H1 (cell line): ENCODE results near the gene TAS1R1. TPM values are rescaled to one million over a fixed set of nuclear protein-coding genes. Genes with fewer than 3 reads are reported as not detected.

Source experiments
- CTCF ChIA-PET: fragments of 300-600 bp; sonication (Branson Sonifier 250); formaldehyde crosslinking; loops from one replicate; lab custom pipeline; 2021; ENCODE audit not compliant: partially characterized antibody; lab: Charles Lee
- POLR2A ChIA-PET: fragments of 300-600 bp; sonication (Branson Sonifier 250); formaldehyde crosslinking; loops from one replicate; lab custom pipeline; 2021; ENCODE audit warnings: inconsistent platforms; ENCODE audit not compliant: partially characterized antibody; lab: Charles Lee
- DNase-seq, 2 experiments: peaks; one replicate each; pipeline versions ENCODE4 v3.0.0 to v3.0.0-alpha.2; 2010 to 2022; ENCODE audit warnings: low spot score in 2 of 2, low read depth in 1 of 2, mixed read lengths in 1 of 2
- FAIRE-seq: peaks from 2 replicates; lab custom pipeline; 2011; peaks lifted over from hg19 to GRCh38; lab: Jason Lieb, UNC
- H2AFZ ChIP-seq: 2 replicates; pipeline ENCODE4 v1.8.1; 2012; ENCODE audit warnings: low read length, inconsistent platforms
- H2AK5ac ChIP-seq: 2 replicates; pipeline ENCODE4 v1.6.1; 2013; ENCODE audit warnings: low read depth, low read length
- H2BK120ac ChIP-seq: replicated peaks from 2 replicates; pipeline ENCODE3; 2013; ENCODE audit warnings: low read depth, low read length, inconsistent platforms
- H2BK12ac ChIP-seq: 2 replicates; pipeline ENCODE4 v1.6.1; 2013; ENCODE audit warnings: low read depth, low read length
- H2BK15ac ChIP-seq: 2 replicates; pipeline ENCODE4 v1.6.1; 2013; ENCODE audit warnings: low read length
- H2BK20ac ChIP-seq: 2 replicates; pipeline ENCODE4 v1.6.1; 2013; ENCODE audit warnings: low read length
- H2BK5ac ChIP-seq: 2 replicates; pipeline ENCODE4 v1.6.1; 2013; ENCODE audit warnings: low read depth, low read length
- H3K14ac ChIP-seq: 2 replicates; pipeline ENCODE4 v1.6.1; 2013; ENCODE audit warnings: inconsistent platforms; ENCODE audit not compliant: insufficient read length
- H3K18ac ChIP-seq: 2 replicates; pipeline ENCODE4 v1.6.1; 2013; ENCODE audit warnings: low read length; ENCODE audit errors: extremely low read depth
- H3K23ac ChIP-seq: 2 replicates; pipeline ENCODE4 v1.6.1; 2013; ENCODE audit warnings: inconsistent platforms; ENCODE audit not compliant: insufficient read length
- H3K23me2 ChIP-seq: 2 replicates; pipeline ENCODE4 v1.6.1; 2013; ENCODE audit warnings: low read depth, low read length
- H3K27ac ChIP-seq: 2 replicates; pipeline ENCODE4 v1.6.1; 2011; ENCODE audit warnings: low read depth, low read length, inconsistent platforms
- H3K27me3 ChIP-seq, 4 experiments: replicated peaks in 1 of 4; 1 replicate in 1 of 4; 2 replicates in 3 of 4; pipeline versions ENCODE4 v1.6.1 to v1.8.1; 2011 to 2013; ENCODE audit warnings: low read length in 3 of 4, mild to moderate bottlenecking in 3 of 4, inconsistent platforms in 2 of 4, mixed read lengths in 2 of 4, moderate library complexity in 1 of 4; ENCODE audit not compliant: control insufficient read depth in 3 of 4, insufficient read depth in 3 of 4; ENCODE audit errors: extremely low read depth in 1 of 4
- H3K36me3 ChIP-seq, 4 experiments: 2 replicates each; pipeline versions ENCODE4 v1.6.1 to v1.8.1; 2011 to 2013; ENCODE audit warnings: mild to moderate bottlenecking in 4 of 4, low read length in 3 of 4, moderate library complexity in 2 of 4, control low read depth in 1 of 4, inconsistent platforms in 1 of 4; ENCODE audit not compliant: insufficient read depth in 4 of 4, control insufficient read depth in 2 of 4
- H3K4ac ChIP-seq: replicated peaks from 2 replicates; pipeline ENCODE3; 2013; ENCODE audit warnings: low read length, low read depth, mixed read lengths, inconsistent platforms; ENCODE audit not compliant: insufficient read length
- H3K4me1 ChIP-seq, 4 experiments: replicated peaks in 1 of 4; 1 replicate in 1 of 4; 2 replicates in 3 of 4; pipeline versions ENCODE4 v1.6.1 to v1.8.1; 2011 to 2013; ENCODE audit warnings: low read length in 3 of 4, inconsistent platforms in 2 of 4, mixed read lengths in 1 of 4; ENCODE audit not compliant: insufficient read depth in 4 of 4, control insufficient read depth in 3 of 4
- H3K4me2 ChIP-seq, 2 experiments: 2 replicates each; pipeline versions ENCODE4 v1.6.1 to v1.8.1; 2011 to 2013; ENCODE audit warnings: low read depth in 2 of 2, low read length in 2 of 2, control low read depth in 1 of 2, inconsistent platforms in 1 of 2, mild to moderate bottlenecking in 1 of 2; ENCODE audit not compliant: insufficient read depth in 1 of 2
- H3K4me3 ChIP-seq, 4 experiments: fragments of 200-600, 300-600 bp in 1 of 4; sonication (generic), shearing (Covaris generic), sonication (Bioruptor Twin) in 1 of 4; 2 replicates each; pipeline versions ENCODE4 v1.5.1 to v1.8.1; 2011 to 2016; ENCODE audit warnings: low read length in 4 of 4, low read depth in 3 of 4, control low read depth in 2 of 4, inconsistent platforms in 2 of 4, mild to moderate bottlenecking in 2 of 4, mixed read lengths in 1 of 4, moderate library complexity in 1 of 4; ENCODE audit not compliant: insufficient read depth in 2 of 4; ENCODE audit errors: extremely low read depth in 1 of 4
- H3K56ac ChIP-seq: replicated peaks from 2 replicates; pipeline ENCODE3; 2013; ENCODE audit warnings: low read depth, mild to moderate bottlenecking, mixed read lengths, low read length, inconsistent platforms; ENCODE audit not compliant: insufficient read length
- H3K79me1 ChIP-seq: 2 replicates; pipeline ENCODE4 v1.6.1; 2013; ENCODE audit warnings: low read depth, low read length, control low read depth
- H3K79me2 ChIP-seq, 2 experiments: 2 replicates each; pipeline versions ENCODE4 v1.6.1 to v1.8.1; 2012 to 2013; ENCODE audit warnings: low read length in 2 of 2, mild to moderate bottlenecking in 2 of 2, inconsistent platforms in 1 of 2; ENCODE audit not compliant: insufficient read depth in 2 of 2, control insufficient read depth in 1 of 2
- H3K9ac ChIP-seq, 4 experiments: replicated peaks in 1 of 4; 1 replicate in 1 of 4; 2 replicates in 3 of 4; pipeline versions ENCODE4 v1.6.1 to v1.8.1; 2011 to 2013; ENCODE audit warnings: low read depth in 3 of 4, low read length in 3 of 4, control low read depth in 2 of 4, mild to moderate bottlenecking in 2 of 4, moderate library complexity in 2 of 4, inconsistent platforms in 1 of 4; ENCODE audit errors: extremely low read depth in 1 of 4
- H3K9me3 ChIP-seq, 2 experiments: 2 replicates each; pipeline versions ENCODE4 v1.6.1 to v1.8.1; 2012 to 2013; ENCODE audit warnings: mild to moderate bottlenecking in 2 of 2, moderate library complexity in 2 of 2, control low read depth in 1 of 2, inconsistent platforms in 1 of 2, low read depth in 1 of 2, low read length in 1 of 2, mixed read lengths in 1 of 2; ENCODE audit not compliant: insufficient read depth in 2 of 2
- H4K20me1 ChIP-seq, 2 experiments: replicated peaks in 1 of 2; 2 replicates each; pipeline versions ENCODE3 to v1.8.1; 2011 to 2013; ENCODE audit warnings: inconsistent platforms in 2 of 2, low read length in 2 of 2, mild to moderate bottlenecking in 1 of 2; ENCODE audit not compliant: insufficient read depth in 2 of 2, control insufficient read depth in 1 of 2
- H4K5ac ChIP-seq: 2 replicates; pipeline ENCODE4 v1.6.1; 2013; ENCODE audit warnings: low read length, low read depth, mixed read lengths, inconsistent platforms; ENCODE audit not compliant: insufficient read length
- H4K8ac ChIP-seq: 2 replicates; pipeline ENCODE4 v1.8.0; 2013; ENCODE audit warnings: mild to moderate bottlenecking, moderate library complexity, low read length, inconsistent platforms; ENCODE audit not compliant: insufficient read depth; ENCODE audit errors: extremely low read depth
- H4K91ac ChIP-seq: replicated peaks from 2 replicates; pipeline ENCODE3; 2013; ENCODE audit warnings: low read length, mixed read lengths, inconsistent platforms; ENCODE audit not compliant: insufficient read length
- ASH2L ChIP-seq: fragments of 200-600, 300-600 bp; sonication (generic); IDR thresholded peaks from one replicate; pipeline ENCODE4 v1.7.1; 2017; ENCODE audit warnings: low read length
- BRCA1 ChIP-seq: IDR thresholded peaks from 2 replicates; pipeline ENCODE4 v1.6.1; 2012; ENCODE audit warnings: low read depth, low read length, improper control_type of control experiment
- CBX5 ChIP-seq: fragments of 300-800, 300-1000 bp; sonication (generic); IDR thresholded peaks from 2 replicates; pipeline ENCODE4 v1.7.1; 2016; ENCODE audit warnings: antibody characterized with exemption, low read length, low read depth
- CBX8 ChIP-seq: fragments of 300-800, 300-1000 bp; sonication (generic); IDR thresholded peaks from 2 replicates; pipeline ENCODE4 v1.7.1; 2016; ENCODE audit warnings: low read depth, low read length, borderline replicate concordance
- E2F6 ChIP-seq: IDR thresholded peaks from 2 replicates; pipeline ENCODE4 v1.6.1; 2012; ENCODE audit warnings: inconsistent platforms
- JUND ChIP-seq: IDR thresholded peaks from 2 replicates; pipeline ENCODE4 v1.6.1; 2011; ENCODE audit warnings: mild to moderate bottlenecking, improper control_type of control experiment, low read length
- KDM4A ChIP-seq: IDR thresholded peaks from one replicate; pipeline ENCODE4 v1.7.1; 2012; ENCODE audit warnings: low read depth, mild to moderate bottlenecking, moderate library complexity, low read length, inconsistent platforms; ENCODE audit not compliant: severe bottlenecking
- MAFK ChIP-seq: IDR thresholded peaks from 2 replicates; pipeline ENCODE4 v1.6.1; 2012; ENCODE audit warnings: low read depth, mild to moderate bottlenecking, improper control_type of control experiment, low read length
- SP1 ChIP-seq: IDR thresholded peaks from 2 replicates; pipeline ENCODE4 v1.6.1; 2011; ENCODE audit warnings: low read depth, low read length
- TCF12 ChIP-seq: IDR thresholded peaks from 2 replicates; pipeline ENCODE4 v1.6.1; 2011; ENCODE audit warnings: low read depth, mild to moderate bottlenecking, low read length
- WGBS, 2 experiments: shearing (Covaris generic) in 1 of 2; methylation state at CpG; one replicate each; pipeline versions ENCODE4 v1.1.6 to v1.1.7; 2013 to 2015; ENCODE audit warnings: low lambda C conversion rate in 2 of 2, mixed read lengths in 2 of 2, inconsistent platforms in 1 of 2, low coverage in 1 of 2, missing lambda C conversion rate in 1 of 2; ENCODE audit not compliant: insufficient replicate concordance in 2 of 2, insufficient coverage in 1 of 2, insufficient read length in 1 of 2; ENCODE audit errors: extremely low coverage in 1 of 2, missing lambda C conversion rate in 1 of 2; 5-methylcytosine and 5-hydroxymethylcytosine counted together
- polyA plus RNA-seq, 7 experiments: library from polyadenylated mRNA; depleted of rRNA in 3 of 7; stranded (reverse) in 5 of 7; unstranded in 2 of 7; fragments of >200 nt in 5 of 7; fragments of 200-250 nt in 2 of 7; gene quantifications; 1 replicate in 5 of 7; 2 replicates in 1 of 7; 4 replicates in 1 of 7; pipeline versions ENCODE4 v1.2.1 to v1.2.3, GENCODE V29; 2011 to 2013; ENCODE audit warnings: missing spikeins in 2 of 7, mixed read lengths in 2 of 7
- total RNA-seq: library from RNA; stranded (reverse); fragmentation: NEBNext Ultra II Directional; extraction: Animal tissue kit (Norgen Biotek cat#: 25700); gene quantifications from 2 replicates; pipeline ENCODE4 v1.2.1, GENCODE V29; 2021

The TAS1R1 gene
- total and polyA plus RNA-seq, 2 of the 8 experiments (the other 6 are each of a cell fraction or from before 2014, with no cell fraction given), result 0.26 TPM; not detected in 1

GRCh38 chr1:6519491-6519934 lies 35.6 kb upstream of the TAS1R1 start:
- Histone ChIP-seq H3K9me3 (no peaks in the 10 kb centered on the region), H3K79me2 (no peaks in the 10 kb centered on the region), H4K8ac (no peak overlapping the region), H3K4me3 (no peak overlapping the region; a peak in 1 of 8 replicates), H3K27ac (peak overlapping the region; percentile 16), H4K91ac (no peak overlapping the region), H3K18ac (peak overlapping the region; percentile 21; the same call in 1 of the 2 replicates), H2BK15ac (peak overlapping the region; percentile 85; the same call in 1 of the 2 replicates), H3K14ac (no peak overlapping the region), H3K27me3 (no peaks in the 10 kb centered on the region), H3K4me1 (peaks cover 5 to 11% (median 7%) of the 10 kb centered on the region in 4 experiments), H2BK5ac (0 out of 2 replicates have a peak overlapping the region, but pooled peaks have one; percentile 47), H3K9ac (no peak overlapping the region), H4K5ac (no peak overlapping the region), H2AK5ac (no peak overlapping the region), H2BK120ac (no peak overlapping the region), H3K79me1 (no peaks in the 10 kb centered on the region), H2AFZ (no peak overlapping the region), H4K20me1 (peaks cover 0 to 3% of the 10 kb centered on the region in 2 experiments), H3K56ac (no peak overlapping the region), H2BK12ac (0 out of 2 replicates have a peak overlapping the region, but pooled peaks have one; percentile 32), H3K23me2 (no peaks in the 10 kb centered on the region), H3K4ac (no peak overlapping the region), H2BK20ac (no peak overlapping the region), H3K36me3 (no peaks in the 10 kb centered on the region), H3K23ac (no peak overlapping the region), H3K4me2 (peak overlapping the region; percentile 12 to 25; a peak in 3 of 4 replicates)
- CTCF ChIA-PET, result interaction anchor here (0.7 to 8.1 kb wide), 7 partner anchors 9 to 35 kb away, joined by 4 to 107 read pairs (median 7); no protein-coding TSS in a partner anchor
- DNase-seq (no peak), FAIRE-seq (no peak)
- WGBS, 2 experiments, result 69% methylated on average over 11 of the region's 11 CpGs; no CpG with 5 or more reads in 1 of the 2 experiments
- POLR2A ChIA-PET, result interaction anchor here (0.9 to 3.5 kb wide), 8 partner anchors 12 to 85 kb away, joined by 3 to 15 read pairs (median 4); partner anchors contain the start of genes KLHL21, NOL9, PLEKHG5 and TAS1R1
- TF ChIP-seq KDM4A (no peak), SP1 (no peak), JUND (no peak), CBX8 (no peak), CBX5 (no peak), MAFK (no peak), ASH2L (no peak), TCF12 (no peak), E2F6 (no peak), BRCA1 (no peak)
